Coronary artery (tissue), 2 donors: ENCODE data around the gene BPGM.

ENCODE experiments used
- DNase-seq: peaks from one replicate; pipeline ENCODE4 v3.0.0-alpha.2; 2017; ENCODE audit warnings: low spot score
- H3K27ac ChIP-seq, 2 donors: fragments of 200-600 bp; sonication (generic); one replicate each; pipeline ENCODE4 v1.5.1; 2016 to 2019
- H3K4me3 ChIP-seq: fragments of 200-600 bp; sonication (generic); 2 replicates; pipeline ENCODE4 v1.5.1; 2016; ENCODE audit warnings: mild to moderate bottlenecking, moderate library complexity
- CTCF ChIP-seq: fragments of 200-600 bp; sonication (generic); IDR thresholded peaks from one replicate; pipeline ENCODE4 v1.5.1; 2019; ENCODE audit warnings: antibody characterized with exemption

BPGM gene

GRCh38 chr7:134632052-134632451 lies 14.6 kb upstream of the BPGM start:
- no peak overlapping the region for H3K4me3 ChIP-seq
- TF ChIP-seq CTCF, result no peak
- no peak overlapping the region for H3K27ac ChIP-seq
- DNase-seq, result no peak

GRCh38 chr7:134632937-134633540 lies 13.6 kb upstream of the BPGM start:
- no peak for DNase-seq
- no peak overlapping the region for H3K4me3 ChIP-seq
- no peak for TF ChIP-seq CTCF
- H3K27ac ChIP-seq, result no peak overlapping the region

- DNase-seq, result no peak
- TF ChIP-seq CTCF, result no peak
- no peak overlapping the region for H3K4me3 ChIP-seq
- H3K27ac ChIP-seq, result no peak overlapping the region
These were observed 10.6 kb upstream of the BPGM start for GRCh38 chr7:134636008-134636449.

- no peak for DNase-seq
- TF ChIP-seq CTCF, result no peak
- Histone ChIP-seq H3K27ac (no peak overlapping the region), H3K4me3 (no peak overlapping the region)
These were observed 9.2 kb upstream of the BPGM start for GRCh38 chr7:134637441-134637840.

GRCh38 chr7:134637934-134638719 lies 8.5 kb upstream of the BPGM start:
- no peak overlapping the region for H3K4me3 ChIP-seq
- no peak for TF ChIP-seq CTCF
- DNase-seq, result no peak
- no peak overlapping the region for H3K27ac ChIP-seq

GRCh38 chr7:134639061-134639460 lies 7.6 kb upstream of the BPGM start:
- no peak for DNase-seq
- no peak for TF ChIP-seq CTCF
- Histone ChIP-seq H3K27ac (no peak overlapping the region), H3K4me3 (no peak overlapping the region)
